Natural killer cell (primary cell): ENCODE data around the gene TECTA. TPM values are rescaled to one million over a fixed set of nuclear protein-coding genes. Genes with fewer than 3 reads are reported as not detected.

Source experiments
- ATAC-seq, 3 donors: fragments of 150-1000 bp in 2 of 3; fragments of 200-7000 bp in 1 of 3; cut with Tn5 transposase; 1 replicate in 1 of 3; 2 replicates in 2 of 3; pipeline ENCODE4 v1.10.0; 2021; ENCODE audit warnings: mild to moderate bottlenecking in 2 of 3, moderate library complexity in 2 of 3
- DNase-seq, 2 donors: peaks; one replicate each; pipeline versions ENCODE4 v3.0.0 to v3.0.0-alpha.2; 2013 to 2021; ENCODE audit warnings: mixed read lengths in 1 of 2
- H3K27ac ChIP-seq: one replicate; pipeline ENCODE4 v1.5.1; 2013; ENCODE audit warnings: mild to moderate bottlenecking, low read length
- H3K27me3 ChIP-seq: one replicate; pipeline ENCODE4 v1.6.1; 2013; ENCODE audit warnings: low read length; ENCODE audit not compliant: control insufficient read depth, insufficient read depth
- H3K36me3 ChIP-seq: one replicate; pipeline ENCODE4 v1.6.1; 2013; ENCODE audit warnings: low read length; ENCODE audit not compliant: control insufficient read depth, insufficient read depth
- H3K4me1 ChIP-seq: one replicate; pipeline ENCODE4 v1.6.1; 2013; ENCODE audit warnings: low read length; ENCODE audit not compliant: control insufficient read depth, insufficient read depth
- H3K4me3 ChIP-seq: one replicate; pipeline ENCODE4 v1.5.1; 2013; ENCODE audit warnings: low read length
- H3K9me3 ChIP-seq: one replicate; pipeline ENCODE4 v1.6.1; 2013; ENCODE audit warnings: low read length; ENCODE audit not compliant: control insufficient read depth, insufficient read depth
- H3K27ac Mint-ChIP-seq, 2 donors: one replicate each; pipeline ENCODE4 v1.8.0; 2022; ENCODE audit warnings: mild to moderate bottlenecking in 2 of 2, mixed read lengths in 2 of 2, moderate library complexity in 1 of 2
- H3K27me3 Mint-ChIP-seq, 2 donors: one replicate each; pipeline ENCODE4 v1.8.0; 2022; ENCODE audit warnings: low read depth in 2 of 2, mixed read lengths in 2 of 2
- H3K36me3 Mint-ChIP-seq: one replicate; pipeline ENCODE4 v1.8.0; 2022; ENCODE audit warnings: mixed read lengths
- H3K4me1 Mint-ChIP-seq, 2 donors: one replicate each; pipeline ENCODE4 v1.8.0; 2022; ENCODE audit warnings: mixed read lengths in 2 of 2
- H3K4me3 Mint-ChIP-seq: one replicate; pipeline ENCODE4 v1.8.0; 2022; ENCODE audit warnings: mild to moderate bottlenecking, moderate library complexity, mixed read lengths
- H3K9me3 Mint-ChIP-seq, 2 donors: one replicate each; pipeline ENCODE4 v1.8.0; 2022; ENCODE audit warnings: mixed read lengths in 2 of 2
- WGBS: methylation state at CpG from one replicate; pipeline ENCODE4 v1.1.7; 2013; ENCODE audit warnings: missing lambda C conversion rate; ENCODE audit not compliant: insufficient coverage; 5-methylcytosine and 5-hydroxymethylcytosine counted together
- intact Hi-C: fragments of 100-400 bp; cut with micrococcal nuclease; formaldehyde crosslinking; loops from one replicate; pipeline ENCODE4 v1.14.2; 2022
- total RNA-seq, 4 donors: library from RNA; stranded (reverse); fragments of 120-200 nt in 1 of 4; gene quantifications; one replicate each; pipeline versions ENCODE4 v1.2.3 to v1.2.4, GENCODE V29; 2013 to 2022
- TF ChIP-seq, protein P1 (sequence below): fragments of 200-600 bp; IDR thresholded peaks from one replicate; pipeline ENCODE4 v1.8.0; 2022; ENCODE audit warnings: antibody characterized with exemption

The TECTA gene
- total RNA-seq, 3 donors from 2014 or later (not counting 1 experiment from before 2014, with no cell fraction given), result 0.50 to 0.57 (median 0.56) TPM

DNA sequence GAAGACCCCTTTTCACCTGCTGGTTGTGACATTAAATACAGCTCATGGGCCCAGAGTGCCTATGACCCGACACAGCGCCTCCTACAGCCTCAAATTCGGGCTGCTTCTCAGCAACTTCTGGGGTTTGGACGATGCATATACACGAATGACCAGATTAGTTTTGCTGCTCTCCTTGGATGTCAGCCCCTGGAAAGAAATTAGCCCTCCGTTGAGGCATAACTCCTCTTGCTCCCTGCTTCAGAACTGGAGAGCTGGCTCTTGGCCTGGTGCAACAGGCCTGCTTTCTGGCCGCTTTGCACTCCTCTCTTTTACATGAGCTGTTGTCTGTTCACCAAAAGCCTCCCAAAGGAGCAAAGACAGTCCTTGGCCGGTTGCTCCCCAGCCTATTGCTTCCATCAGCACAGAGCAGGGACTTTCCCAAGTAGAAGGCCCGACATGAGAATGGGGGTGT is 3.3 kb downstream of the TECTA start:
- H3K27ac ChIP-seq, result no peak overlapping the region

DNA sequence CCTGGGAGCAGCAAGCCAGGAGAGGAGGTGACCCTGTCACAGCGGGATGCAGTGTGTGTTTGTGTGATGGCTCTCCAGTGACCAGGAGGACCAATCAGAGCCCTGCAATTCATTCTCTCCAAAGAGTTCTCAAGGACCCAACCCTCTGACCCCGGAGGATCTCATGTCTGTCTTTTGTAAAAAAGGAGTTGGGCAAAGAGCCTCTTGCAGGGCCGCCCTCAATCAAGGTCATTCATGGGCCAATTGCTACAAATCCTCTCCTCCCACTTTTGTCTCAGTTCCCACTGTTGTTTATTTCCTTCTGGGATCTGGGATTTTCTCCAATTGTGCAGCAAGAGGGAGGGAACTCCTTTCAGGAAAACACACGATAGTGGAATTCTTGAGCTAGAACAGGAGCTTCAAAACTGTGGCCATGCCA is 4.0 kb downstream of the TECTA start:
- Histone ChIP-seq H3K27ac (no peak overlapping the region), H3K9me3 (no peaks in the 10 kb centered on the region), H3K27me3 (no peaks in the 10 kb centered on the region), H3K4me1 (no peaks in the 10 kb centered on the region), H3K36me3 (no peaks in the 10 kb centered on the region), H3K4me3 (no peak overlapping the region)
- TF ChIP-seq, protein P1, sequence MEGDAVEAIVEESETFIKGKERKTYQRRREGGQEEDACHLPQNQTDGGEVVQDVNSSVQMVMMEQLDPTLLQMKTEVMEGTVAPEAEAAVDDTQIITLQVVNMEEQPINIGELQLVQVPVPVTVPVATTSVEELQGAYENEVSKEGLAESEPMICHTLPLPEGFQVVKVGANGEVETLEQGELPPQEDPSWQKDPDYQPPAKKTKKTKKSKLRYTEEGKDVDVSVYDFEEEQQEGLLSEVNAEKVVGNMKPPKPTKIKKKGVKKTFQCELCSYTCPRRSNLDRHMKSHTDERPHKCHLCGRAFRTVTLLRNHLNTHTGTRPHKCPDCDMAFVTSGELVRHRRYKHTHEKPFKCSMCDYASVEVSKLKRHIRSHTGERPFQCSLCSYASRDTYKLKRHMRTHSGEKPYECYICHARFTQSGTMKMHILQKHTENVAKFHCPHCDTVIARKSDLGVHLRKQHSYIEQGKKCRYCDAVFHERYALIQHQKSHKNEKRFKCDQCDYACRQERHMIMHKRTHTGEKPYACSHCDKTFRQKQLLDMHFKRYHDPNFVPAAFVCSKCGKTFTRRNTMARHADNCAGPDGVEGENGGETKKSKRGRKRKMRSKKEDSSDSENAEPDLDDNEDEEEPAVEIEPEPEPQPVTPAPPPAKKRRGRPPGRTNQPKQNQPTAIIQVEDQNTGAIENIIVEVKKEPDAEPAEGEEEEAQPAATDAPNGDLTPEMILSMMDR, result no peak
- ATAC-seq (no peak), DNase-seq (no peak)
- 92% methylated on average over 4 of the region's 4 CpGs for WGBS
- intact Hi-C loops, result no loop called here
- H3K36me3 Mint-ChIP-seq, result no peaks in the 10 kb centered on the region
- peaks cover 0 to 2% of the 10 kb centered on the region in 2 donors for H3K4me1 Mint-ChIP-seq
- H3K27me3 Mint-ChIP-seq, result peaks cover 2 to 22% of the 10 kb centered on the region in 2 donors
- no peaks in the 10 kb centered on the region for H3K9me3 Mint-ChIP-seq
- no peak overlapping the region for H3K4me3 Mint-ChIP-seq
- H3K27ac Mint-ChIP-seq, result no peak overlapping the region

More for the DNA sequence above, 3.3 kb downstream of the TECTA start:
- Histone ChIP-seq H3K36me3 (no peaks in the 10 kb centered on the region), H3K4me1 (no peaks in the 10 kb centered on the region), H3K4me3 (no peak overlapping the region), H3K9me3 (no peaks in the 10 kb centered on the region), H3K27me3 (no peaks in the 10 kb centered on the region)
- no peak overlapping the region for H3K4me3 Mint-ChIP-seq
- intact Hi-C loops, result no loop called here
- DNase-seq (no peak), ATAC-seq (no peak)
- peaks cover 2 to 19% of the 10 kb centered on the region in 2 donors for H3K27me3 Mint-ChIP-seq
- no peaks in the 10 kb centered on the region for H3K4me1 Mint-ChIP-seq
- H3K36me3 Mint-ChIP-seq, result no peaks in the 10 kb centered on the region
- H3K27ac Mint-ChIP-seq, result no peak overlapping the region
- TF ChIP-seq, protein P1, result no peak
- no peaks in the 10 kb centered on the region for H3K9me3 Mint-ChIP-seq
- 92% methylated on average over 9 of the region's 9 CpGs for WGBS

DNA sequence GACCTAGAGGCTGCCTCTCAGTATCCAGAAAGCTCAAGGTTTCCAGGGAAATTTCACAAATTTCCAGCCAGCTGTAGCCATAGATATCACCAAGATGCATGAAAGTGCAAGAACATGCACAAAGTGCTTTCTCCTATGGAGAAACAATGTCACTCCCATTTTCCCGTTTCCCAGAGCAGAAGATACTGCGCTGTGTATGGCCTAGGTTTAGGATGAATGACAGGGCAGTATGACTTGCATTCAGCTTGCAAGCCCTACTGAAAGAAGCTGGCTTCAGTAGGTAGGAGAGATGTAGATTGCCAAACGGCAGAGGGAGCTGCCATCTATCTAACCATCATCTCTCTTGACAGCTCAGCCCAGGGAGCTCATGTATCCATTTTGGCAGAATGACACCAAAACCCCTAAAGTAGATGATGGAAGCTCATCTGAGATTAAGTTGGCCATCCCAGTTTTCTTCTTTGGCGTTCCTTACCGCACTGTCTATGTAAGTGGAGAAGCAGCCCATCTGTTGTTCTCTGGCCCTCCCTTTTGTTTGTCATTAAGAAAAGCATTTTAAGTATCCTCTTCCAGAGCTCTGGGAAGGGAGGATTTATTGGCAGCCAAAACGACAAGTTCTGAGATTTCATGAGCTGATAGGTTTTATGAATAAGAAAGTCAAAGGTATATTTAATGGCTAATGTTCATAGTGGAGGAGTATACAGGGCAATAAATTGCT is 4.6 kb downstream of the TECTA start:
- peaks cover 2 to 28% of the 10 kb centered on the region in 2 donors for H3K27me3 Mint-ChIP-seq
- no peaks in the 10 kb centered on the region for H3K36me3 ChIP-seq
- TF ChIP-seq, protein P1, result no peak
- no peaks in the 10 kb centered on the region for H3K9me3 ChIP-seq
- no peaks in the 10 kb centered on the region for H3K36me3 Mint-ChIP-seq
- no peak overlapping the region for H3K4me3 Mint-ChIP-seq
- intact Hi-C loops, result loop anchor here (2.0 kb wide), 1 partner anchor 19 kb away; no protein-coding TSS in a partner anchor
- H3K27ac ChIP-seq, result no peak overlapping the region
- no peak for ATAC-seq
- no peaks in the 10 kb centered on the region for H3K4me1 ChIP-seq
- H3K27me3 ChIP-seq, result no peaks in the 10 kb centered on the region
- no peaks in the 10 kb centered on the region for H3K9me3 Mint-ChIP-seq
- H3K4me1 Mint-ChIP-seq, result peaks cover 0 to 8% of the 10 kb centered on the region in 2 donors
- DNase-seq, result no peak
- no peak overlapping the region for H3K4me3 ChIP-seq
- H3K27ac Mint-ChIP-seq, result no peak overlapping the region
- WGBS, result 89% methylated on average over 5 of the region's 6 CpGs
